GM18511 (cell line): ENCODE results near the gene CAMK1D.

ENCODE experiments used
- ATAC-seq: cut with Tn5 transposase; IDR thresholded peaks from one replicate; pipeline ENCODE4 v1.9.1; 2021; ENCODE audit warnings: mild to moderate bottlenecking, moderate library complexity; ENCODE audit not compliant: unreplicated experiment

CAMK1D gene

DNA sequence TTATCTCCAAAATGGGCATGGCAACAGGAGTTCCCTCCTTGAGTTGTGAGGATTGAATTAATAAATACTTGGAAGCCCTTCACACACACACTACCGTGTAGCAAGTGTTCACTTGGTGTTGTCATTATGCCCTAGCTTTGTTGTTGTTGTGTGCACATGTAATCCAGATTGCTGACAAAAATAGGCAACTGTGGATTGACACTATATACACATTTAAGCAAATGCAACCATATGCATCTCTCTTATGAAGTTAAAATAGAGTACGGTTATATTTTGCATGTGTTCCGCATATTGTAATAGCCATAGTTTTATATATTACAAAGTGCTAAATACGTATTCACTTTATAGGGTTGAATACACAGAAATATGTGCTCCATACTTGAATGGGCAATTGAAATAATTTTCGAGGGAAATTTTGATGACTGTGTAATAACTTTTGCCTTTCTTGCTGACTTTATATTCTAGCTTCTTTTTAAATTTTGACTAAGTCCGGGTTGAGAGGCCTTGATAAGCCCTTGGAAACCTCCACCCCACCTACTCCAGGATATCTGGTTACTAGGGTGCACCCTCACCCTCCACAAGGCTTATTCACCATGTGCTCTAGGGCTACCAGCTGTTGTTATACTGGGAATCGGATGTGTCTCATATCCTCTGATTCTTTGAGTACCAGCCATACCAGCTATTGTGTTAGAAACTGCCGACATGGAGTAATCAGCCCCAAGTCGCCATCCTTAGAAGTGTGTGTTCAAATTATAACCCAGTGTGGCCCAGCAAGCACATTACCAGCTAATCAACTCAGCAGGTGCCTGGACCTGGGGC lies 265.0 kb downstream of the CAMK1D start:
- no peak for ATAC-seq

DNA sequence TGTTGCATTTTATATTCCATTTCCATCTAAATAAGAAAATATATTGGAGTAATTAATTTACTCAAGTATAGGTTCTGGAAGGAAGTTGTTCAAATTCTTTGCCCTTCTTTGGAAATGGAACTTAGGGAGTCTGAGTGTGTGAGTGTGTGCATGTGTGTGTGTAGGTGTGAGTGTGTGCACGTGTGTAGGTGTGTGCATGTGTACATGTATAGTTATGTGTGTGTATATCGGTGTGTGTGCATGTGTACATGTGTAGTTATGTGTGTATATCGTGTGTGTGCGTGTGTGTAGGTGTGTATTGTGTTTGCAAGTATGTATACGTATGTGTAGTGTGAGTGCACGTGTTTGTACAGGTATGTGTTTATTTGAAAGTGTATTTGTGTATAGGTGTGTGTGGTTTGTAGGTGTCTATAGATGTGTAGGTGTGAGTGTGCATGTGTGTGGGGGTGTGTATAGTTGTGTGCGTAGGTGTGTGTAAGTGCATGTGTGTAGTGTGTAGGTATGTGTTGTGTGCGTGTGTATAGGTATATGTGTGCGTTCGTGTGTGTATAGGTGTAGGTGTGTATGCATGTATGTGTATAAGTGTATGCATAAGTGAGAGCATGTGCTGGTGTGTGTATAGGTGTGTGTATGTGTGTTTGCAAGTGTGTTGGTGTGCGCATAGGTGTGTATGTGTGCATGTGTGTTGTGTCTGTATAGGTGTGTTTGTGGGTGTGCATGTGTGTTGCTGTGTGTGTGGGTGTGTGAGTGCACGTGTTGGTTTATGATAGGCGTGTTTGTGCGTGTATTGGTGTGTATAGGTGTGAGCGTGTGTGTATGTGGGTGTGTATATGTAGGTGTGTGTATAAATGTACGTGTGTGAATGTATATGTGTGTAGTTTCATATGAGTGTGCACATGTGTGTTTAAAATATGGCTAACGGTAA lies 266.2 kb downstream of the CAMK1D start:
- ATAC-seq = no peak

DNA sequence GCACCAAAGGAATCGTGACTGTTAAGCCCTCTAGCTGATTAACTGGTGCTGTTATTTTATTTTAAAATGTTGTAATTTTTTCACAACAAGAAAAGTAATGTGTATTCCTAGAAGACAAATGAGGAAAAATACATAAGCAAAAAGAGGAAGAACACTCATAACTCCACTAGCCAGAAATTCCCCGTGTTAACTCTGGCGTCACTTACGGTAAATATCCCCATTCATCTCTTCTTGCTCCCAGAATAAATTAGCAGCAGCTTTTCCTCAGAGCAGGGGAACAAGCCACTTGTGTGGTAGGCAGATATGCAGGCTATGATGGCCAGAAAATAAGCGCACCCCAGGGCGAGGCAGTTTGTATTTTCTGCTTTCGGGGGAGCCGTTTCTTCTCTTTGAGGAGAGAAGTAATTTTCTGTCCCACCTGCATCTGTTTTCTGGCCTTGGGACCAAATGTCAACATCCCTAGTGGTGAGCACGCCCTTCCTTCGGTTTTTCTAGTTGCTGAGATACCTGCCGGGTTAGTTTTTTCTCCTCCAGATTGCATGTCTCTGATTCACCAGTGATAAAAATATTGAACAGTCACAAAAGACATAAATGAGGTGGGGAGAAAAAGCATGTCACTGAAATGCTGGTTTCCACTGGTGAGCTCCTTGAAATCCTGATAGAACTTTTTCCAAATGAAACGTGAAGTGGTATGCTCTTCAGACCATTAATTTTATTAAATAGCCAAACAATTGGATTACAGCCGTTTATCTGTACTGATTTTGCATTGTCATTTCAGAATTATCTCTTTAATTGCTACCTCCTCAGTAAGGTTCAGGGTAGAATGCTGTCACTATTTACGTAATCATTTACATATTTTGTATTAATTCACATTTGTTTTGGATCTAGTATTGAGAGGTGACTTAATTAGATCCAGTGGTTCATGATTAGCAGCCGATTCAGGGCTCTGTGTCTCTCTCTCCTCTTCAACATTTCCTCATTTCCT lies 268.1 kb downstream of the CAMK1D start:
- ATAC-seq = no peak

DNA sequence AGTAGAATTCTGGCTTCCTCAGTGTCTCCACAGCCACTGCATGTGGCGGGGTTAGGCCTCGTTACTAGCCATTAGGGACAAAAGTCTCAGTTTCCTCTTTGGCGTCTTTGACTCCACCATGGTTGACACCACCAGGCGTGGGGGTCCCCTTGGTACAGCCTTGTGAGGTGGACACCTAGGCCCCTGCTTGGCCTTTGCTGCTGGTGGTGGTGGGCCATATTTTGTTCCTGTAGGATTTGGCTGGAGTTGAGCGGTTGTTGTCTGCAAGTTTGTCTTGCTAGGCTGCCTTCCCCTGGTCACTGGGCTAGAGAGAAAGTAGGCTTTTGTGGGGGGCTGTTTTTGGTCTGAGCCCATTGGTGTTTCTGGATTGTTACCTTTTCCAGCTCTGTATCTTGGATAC lies 272.7 kb downstream of the CAMK1D start:
- no peak for ATAC-seq

DNA sequence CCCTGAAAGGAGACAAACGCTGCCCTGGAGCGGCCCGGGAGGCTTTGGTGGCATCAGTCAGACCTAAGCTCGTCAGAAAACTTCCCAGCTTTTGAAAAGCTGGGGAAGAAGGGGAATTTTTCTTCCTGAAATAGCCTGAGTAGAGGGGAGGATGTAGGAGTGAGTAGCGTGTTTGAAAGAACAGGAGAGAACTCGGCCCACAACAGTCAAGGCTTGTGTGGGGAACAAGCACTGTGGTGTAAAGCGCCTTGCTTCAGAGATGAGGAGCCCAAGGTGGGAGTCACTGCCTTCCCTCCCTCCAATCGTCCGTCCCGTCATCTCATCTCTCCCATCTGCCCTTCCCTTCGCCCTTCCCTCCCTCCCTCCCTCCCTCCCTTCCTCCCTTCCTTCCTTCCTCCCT lies 273.3 kb downstream of the CAMK1D start:
- no peak for ATAC-seq

DNA sequence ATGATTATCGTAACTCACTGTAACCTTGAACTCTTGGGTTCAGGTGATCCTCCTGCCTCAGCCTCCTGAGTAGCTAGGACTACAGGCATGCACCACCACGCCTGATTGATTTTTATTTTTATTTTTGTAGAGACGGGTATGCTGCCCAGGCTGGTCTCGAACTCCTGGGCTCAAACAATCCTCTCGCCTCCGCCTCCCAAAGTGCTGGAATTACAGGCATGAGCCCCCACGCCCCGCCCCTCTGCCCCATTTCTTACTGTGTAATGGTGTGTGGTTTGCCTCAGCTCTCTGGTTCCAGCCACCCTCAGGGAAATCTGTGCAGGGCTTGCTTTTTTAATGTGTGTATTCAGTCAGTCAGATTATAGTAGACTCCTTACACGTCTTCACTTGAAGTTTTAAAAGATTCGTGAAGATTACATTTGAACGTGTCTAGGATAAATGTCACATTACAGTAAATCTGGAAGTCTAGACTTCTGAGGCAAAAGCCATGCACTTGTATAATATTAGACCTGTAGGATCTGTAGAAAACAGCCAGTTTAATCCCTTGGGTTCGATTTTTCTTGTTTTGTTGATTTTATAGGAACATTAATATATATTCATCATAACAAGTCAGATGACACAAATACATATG lies 276.2 kb downstream of the CAMK1D start:
- ATAC-seq = no peak

DNA sequence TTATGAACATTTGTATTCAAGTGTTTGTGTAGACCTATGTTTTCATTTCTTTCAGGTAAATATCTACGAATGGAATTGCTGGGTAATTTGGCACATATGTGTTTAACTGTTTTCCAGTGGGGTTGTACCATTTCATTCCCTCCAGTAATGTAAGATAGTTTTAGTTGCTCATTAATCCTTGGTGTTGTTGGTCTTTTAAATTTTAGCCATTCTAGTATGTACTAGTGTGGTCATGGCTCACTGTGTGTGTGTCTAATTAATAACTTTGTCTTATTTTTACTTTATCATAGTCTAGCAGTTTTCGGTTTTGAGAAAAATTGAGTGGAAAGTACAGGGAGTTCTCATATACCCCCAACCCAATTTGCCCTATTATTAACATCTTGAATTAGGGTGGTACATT lies 278.8 kb downstream of the CAMK1D start:
- no peak for ATAC-seq

DNA sequence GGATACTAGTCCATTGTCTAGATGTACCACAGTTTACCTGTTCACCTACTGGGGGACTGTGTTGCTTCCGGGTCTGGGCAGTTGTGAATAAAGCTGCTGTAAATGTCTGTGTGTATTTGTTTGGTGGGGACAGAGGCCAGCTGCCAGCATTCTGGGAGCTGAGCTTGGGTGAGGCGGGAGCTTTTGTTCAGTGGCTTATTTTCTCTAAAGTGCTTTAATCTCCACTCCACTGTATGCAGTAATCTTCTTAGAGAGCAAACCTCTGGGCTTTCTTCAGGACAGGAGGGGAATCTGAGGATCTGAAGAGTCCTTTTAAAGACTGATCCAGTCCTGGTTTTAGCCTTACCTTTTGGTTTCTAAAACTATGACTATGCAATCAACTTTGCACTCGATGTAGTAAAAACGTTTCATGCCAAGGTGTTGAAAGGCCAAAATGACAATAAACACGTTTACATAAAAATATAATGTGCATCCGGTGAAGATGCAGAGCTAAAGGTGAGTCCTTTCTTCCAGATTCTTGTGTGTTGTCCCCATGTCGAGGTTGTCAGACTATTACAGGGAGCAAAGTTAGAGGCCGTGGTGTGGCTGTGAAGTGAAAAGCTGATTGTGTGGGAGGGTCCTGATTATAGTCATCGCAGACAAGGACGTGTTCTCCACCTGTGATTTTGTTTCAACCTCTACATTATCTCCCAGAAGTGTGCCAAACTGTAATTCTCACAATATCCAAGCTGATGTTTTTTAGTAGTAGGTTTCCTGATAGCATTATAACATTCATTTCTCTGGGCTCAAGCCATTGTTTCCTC lies 279.8 kb downstream of the CAMK1D start:
- no peak for ATAC-seq

DNA sequence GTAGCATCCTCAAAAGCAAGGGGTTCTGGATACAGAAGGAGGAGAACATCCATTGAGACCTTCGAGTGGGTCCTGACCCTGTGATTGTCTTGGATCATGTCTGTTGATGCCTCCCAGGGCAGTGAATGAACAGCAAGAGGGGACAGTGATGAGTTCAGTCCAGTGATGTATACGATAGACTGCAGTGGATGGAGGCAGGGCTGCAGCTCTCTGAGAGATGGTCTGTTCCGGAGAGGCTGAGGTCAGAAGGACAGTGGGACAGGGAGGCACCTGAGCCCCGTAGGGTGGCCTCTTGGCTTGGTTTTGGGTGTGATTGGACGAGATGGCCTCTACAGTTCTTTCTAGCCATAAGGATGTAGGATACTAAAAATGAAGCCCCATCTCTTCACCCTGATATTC lies 280.4 kb downstream of the CAMK1D start:
- no peak for ATAC-seq

DNA sequence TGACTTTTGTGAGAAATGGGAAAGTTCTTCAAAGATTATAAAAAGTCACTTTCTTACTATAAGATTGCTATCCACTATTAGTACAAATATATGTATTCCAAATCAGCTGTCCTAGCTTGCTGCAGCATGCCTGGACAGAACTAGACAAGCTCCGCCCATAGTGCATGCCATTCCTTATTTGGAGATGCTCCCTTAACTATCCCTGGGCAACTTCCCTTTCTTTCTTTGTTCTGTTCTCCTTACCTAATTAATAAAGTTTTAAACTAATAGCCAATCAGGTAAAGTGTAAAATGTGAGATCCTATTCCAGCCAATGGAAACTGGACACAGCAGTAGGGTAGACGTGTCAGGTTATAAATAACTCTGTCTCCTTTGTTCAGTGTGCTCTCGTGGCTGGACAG lies 281.9 kb downstream of the CAMK1D start:
- ATAC-seq = no peak

DNA sequence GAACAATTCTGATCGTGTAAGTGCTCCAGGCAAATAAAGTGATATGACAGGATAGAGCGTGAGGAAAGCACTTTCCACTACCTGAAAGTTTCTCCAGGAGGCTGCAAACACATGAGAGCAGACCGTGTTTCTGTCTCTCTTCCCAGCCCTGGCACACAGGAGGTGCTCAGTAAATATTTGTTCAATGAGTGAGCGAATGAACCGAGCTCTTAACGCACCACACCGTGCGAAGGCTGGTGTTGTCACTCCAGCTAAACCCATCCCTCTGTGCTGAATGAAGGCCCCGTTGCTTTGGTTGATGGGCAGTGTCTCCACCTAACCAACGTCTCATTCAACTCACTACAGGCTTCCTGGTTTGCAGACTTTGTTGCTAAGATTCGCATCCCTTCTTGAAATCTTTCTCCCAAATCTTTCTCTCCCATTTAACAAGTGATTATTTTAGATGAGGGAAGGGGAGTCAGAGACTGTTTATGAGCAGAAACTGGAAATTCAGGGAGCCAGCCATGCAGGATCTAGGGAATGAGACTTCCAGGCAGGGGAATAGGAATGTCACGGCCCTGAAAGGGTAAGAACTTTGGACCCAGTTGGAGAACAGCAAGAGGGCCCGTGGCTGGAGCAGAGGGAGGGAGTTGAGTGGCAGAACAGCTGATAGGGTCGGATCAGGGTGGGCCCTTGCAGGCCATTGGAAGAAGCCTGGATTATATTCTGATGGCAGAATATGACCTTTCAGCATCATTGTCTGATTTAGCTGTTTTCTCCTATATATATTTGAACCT lies 282.6 kb downstream of the CAMK1D start:
- ATAC-seq = no peak

DNA sequence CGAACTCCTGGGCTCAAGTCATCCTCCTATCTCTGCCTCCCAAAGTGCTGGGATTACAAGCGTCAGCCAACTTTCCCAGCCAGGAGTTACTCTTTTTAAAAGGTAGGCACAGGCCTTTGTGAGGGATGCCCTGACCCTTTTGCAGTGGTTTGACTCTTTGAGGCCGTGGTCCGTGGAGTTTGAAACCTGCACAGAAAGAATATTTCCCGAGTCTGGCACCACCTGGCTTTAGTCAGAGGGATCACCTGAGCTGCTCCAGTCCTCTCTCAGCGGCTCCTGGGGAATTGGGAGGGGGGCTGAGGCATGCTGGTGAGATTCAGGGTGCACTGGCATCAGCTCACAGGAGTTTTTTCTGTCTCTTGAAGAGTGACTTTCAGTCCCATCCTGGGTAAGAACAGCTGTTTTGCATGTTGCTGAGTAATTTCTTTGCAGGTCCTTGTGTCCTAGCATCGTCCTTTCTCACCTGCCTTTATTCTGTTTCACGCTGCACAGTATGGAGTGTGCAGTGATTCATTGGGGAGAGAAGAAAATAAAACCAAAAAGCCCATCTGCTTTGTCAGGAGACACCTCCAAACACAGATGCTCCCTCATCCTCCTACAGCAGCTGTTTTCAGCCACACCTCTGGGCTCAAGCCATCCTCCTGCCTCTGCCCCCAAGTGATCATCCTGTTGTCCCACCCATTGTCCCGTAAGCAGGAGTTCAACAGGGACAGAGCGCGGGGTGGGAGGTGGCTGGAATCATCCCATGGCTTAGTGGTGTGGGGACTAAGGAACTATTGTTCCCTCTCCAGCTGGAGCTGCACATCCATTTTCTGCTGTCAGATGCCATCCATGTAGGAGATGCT lies 284.7 kb downstream of the CAMK1D start:
- no peak for ATAC-seq

DNA sequence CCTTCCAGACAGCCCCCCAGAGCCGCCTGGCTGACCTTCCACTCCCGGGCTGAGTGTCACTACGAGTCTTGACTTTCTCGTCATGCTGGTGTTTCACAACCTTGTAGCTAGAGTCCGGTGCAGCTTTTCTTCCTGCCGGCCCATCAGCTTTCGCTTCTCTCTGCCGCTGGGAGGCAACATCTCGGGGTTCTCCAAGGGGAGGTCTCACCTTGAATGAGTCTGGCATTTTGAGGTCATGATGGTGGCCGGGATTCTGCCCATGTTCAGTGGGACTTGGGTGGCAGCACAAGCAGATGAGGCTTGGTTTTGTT lies 285.2 kb downstream of the CAMK1D start:
- no peak for ATAC-seq

DNA sequence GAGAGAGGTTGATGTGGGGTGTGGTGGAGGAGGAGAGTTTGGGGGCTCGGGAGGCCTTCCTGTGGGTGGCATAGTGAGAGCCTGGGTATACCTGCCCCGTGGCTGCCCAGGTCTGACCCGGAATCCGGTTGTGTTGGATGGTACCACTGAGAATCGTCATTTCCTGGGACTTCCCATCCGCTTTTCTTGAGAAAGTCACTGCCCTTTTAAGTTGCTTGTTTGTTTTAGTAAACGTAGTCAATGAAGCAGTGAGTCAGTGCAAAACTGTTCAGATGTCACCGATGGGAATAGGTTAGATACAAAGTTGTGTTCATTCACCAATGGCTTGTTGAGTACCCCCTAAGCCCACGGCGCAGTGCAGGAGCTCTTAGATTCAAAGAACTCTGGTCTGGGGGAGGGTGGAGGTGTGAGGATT lies 285.8 kb downstream of the CAMK1D start:
- no peak for ATAC-seq

DNA sequence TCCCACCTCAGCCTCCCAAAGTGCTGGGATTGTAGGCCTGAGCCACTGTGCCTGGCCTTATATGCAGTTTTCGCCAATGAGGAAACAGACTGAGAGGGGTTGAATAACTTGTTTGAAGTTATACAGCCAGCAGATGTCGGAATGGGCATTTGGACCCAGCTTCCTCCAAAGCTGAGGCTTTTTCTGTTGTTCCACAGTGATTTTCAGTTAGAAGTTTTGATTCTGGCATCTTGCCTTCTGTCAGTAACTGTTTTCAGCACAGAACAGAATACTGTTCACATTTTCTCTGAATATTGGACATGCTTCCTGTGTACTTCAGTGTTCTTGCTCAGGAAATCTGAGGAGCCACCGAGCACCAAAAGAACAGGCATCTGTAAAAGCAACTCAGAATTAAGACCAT lies 287.2 kb downstream of the CAMK1D start:
- ATAC-seq = no peak

DNA sequence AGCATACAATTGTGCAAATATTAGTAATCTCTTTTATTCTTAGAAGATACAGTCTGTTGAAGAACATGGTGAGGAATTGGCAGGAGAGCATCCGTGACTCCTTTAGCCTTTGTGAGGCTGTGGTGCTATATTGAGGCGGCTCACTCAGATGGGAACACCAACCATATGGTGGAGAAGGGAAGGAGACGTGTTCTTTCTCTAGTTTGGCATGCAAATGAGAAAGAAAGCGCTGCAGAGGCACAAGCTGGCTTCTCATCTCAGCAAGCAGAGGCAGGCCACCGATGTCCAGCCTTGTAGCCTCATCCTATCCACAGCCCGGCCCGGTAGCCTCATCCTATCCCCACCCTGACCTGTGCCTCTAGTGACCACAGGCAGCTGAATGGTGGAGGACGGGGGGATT lies 288.3 kb downstream of the CAMK1D start:
- ATAC-seq = no peak

DNA sequence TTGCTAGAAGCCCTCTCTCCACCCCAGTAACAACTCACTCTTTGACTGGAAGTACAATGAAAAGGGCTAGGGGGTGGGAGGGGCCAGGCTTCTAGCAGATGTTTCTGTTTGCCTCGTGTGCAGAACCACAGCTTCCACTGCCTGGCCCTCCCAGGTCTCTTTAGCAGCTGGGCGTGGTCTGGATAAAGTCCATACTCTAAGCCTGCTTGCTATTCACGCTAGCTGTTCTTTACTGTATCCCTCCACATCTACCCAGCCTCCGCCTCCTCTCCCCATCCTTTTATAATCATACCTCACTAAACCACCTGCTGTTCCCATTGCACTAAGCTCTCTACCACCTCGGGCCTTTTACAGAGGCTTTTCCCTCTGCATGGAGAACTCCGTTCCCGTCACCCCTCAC lies 288.8 kb downstream of the CAMK1D start:
- no peak for ATAC-seq

DNA sequence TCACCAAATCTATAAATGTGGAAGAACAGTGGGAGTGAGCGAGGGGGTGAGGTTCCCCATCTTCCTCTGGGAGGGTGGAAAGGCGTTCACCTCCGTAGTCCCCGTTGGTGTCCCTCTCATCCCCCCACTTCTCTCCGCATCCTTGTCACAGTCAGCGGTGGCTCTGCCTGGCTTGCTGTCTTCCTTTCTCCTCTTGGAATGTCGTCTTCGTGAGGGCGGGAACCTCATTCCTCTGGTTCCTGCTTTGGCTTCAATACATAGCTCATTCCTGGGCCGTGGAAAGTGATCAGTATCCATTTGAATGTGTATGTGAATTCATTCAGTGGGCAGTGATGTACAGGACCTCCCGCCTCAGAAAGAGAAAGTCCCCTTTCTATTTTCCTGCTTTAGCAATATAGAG lies 289.4 kb downstream of the CAMK1D start:
- no peak for ATAC-seq
